K562 (cell line): ENCODE measurements around the gene YPEL1. TPM values are rescaled to one million over a fixed set of nuclear protein-coding genes. Genes with fewer than 3 reads are reported as not detected.

Experiments
- ATAC-seq: fragments of 200-7000 bp; cut with Tn5 transposase; 3 replicates; pipeline ENCODE4 v1.9.1; 2020; ENCODE audit warnings: moderate library complexity
- BruUV-seq: library from RNA; stranded (reverse); fragments of 400-500 nt; replicated peaks from 2 replicates; lab custom pipeline; 2021; lab: Mats Ljungman, UMichigan
- CTCF ChIA-PET: fragments of 300-600 bp; formaldehyde crosslinking; extraction: SDS; loops from one replicate; lab custom pipeline; 2021; ENCODE audit warnings: low intra/inter-chr PET ratio; lab: Yijun Ruan, JAX
- POLR2A ChIA-PET: fragments of 300-600, 350-650 bp; sonication (Branson Sonifier 250); formaldehyde crosslinking; extraction: SDS; loops from one replicate; lab custom pipeline; 2021; ENCODE audit warnings: antibody characterized with exemption, inconsistent platforms; lab: Yijun Ruan, JAX
- DNase-seq, 4 experiments: peaks; one replicate each; pipeline versions ENCODE4 v3.0.0 to v3.0.0-alpha.2; 2011 to 2018; ENCODE audit warnings: low spot score in 3 of 4, mixed read lengths in 3 of 4; ENCODE audit errors: extremely low read depth in 1 of 4
- FAIRE-seq: peaks from 2 replicates; lab custom pipeline; 2011; peaks lifted over from hg19 to GRCh38; lab: Jason Lieb, UNC
- H2AFZ ChIP-seq: 2 replicates; pipeline ENCODE4 v1.6.0; 2011; ENCODE audit warnings: low read depth, low read length, control low read depth, inconsistent platforms
- H3K27ac ChIP-seq: fragments of 200-600 bp; 3 replicates; pipeline ENCODE4 v1.8.0; 2011; ENCODE audit warnings: low read depth, mild to moderate bottlenecking, control low read depth, inconsistent platforms, low read length, moderate library complexity, mixed read lengths; ENCODE audit errors: extremely low read depth
- H3K27me3 ChIP-seq, 2 experiments: fragments of 300-600 bp in 1 of 2; 2 replicates in 1 of 2; 3 replicates in 1 of 2; pipeline versions ENCODE4 v1.6.0 to v1.8.0; 2011; ENCODE audit warnings: inconsistent platforms in 2 of 2, low read length in 2 of 2, mild to moderate bottlenecking in 1 of 2, mixed read lengths in 1 of 2, moderate library complexity in 1 of 2; ENCODE audit not compliant: control insufficient read depth in 2 of 2, insufficient read depth in 2 of 2
- H3K36me3 ChIP-seq: fragments of 300-600 bp; 3 replicates; pipeline ENCODE4 v1.8.0; 2011; ENCODE audit warnings: mild to moderate bottlenecking, low read length, inconsistent platforms; ENCODE audit not compliant: control insufficient read depth, insufficient read depth
- H3K4me1 ChIP-seq, 2 experiments: fragments of 200-600 bp in 1 of 2; replicated peaks in 1 of 2; 2 replicates in 1 of 2; 3 replicates in 1 of 2; pipeline versions ENCODE4 v1.5.1 to v1.8.0; 2011; ENCODE audit warnings: inconsistent platforms in 2 of 2, low read length in 2 of 2, mild to moderate bottlenecking in 1 of 2, mixed read lengths in 1 of 2, moderate library complexity in 1 of 2; ENCODE audit not compliant: control insufficient read depth in 2 of 2, insufficient read depth in 2 of 2
- H3K4me2 ChIP-seq: 2 replicates; pipeline ENCODE4 v1.6.1; 2011; ENCODE audit warnings: low read length, control low read depth, inconsistent platforms, mixed read lengths; ENCODE audit not compliant: insufficient read depth
- H3K4me3 ChIP-seq: fragments of 200-600 bp; sonication (generic), shearing (Covaris generic); 2 replicates; pipeline ENCODE4 v1.5.1; 2016; ENCODE audit warnings: control low read depth, inconsistent platforms
- H3K79me2 ChIP-seq: fragments of 200-600 bp; 3 replicates; pipeline ENCODE4 v1.8.0; 2011; ENCODE audit warnings: low read length, inconsistent platforms; ENCODE audit not compliant: control insufficient read depth, insufficient read depth
- H3K9ac ChIP-seq, 2 experiments: 2 replicates each; pipeline versions ENCODE4 v1.6.0 to v1.6.1; 2011; ENCODE audit warnings: low read depth in 2 of 2, low read length in 2 of 2, control low read depth in 1 of 2, inconsistent platforms in 1 of 2, mild to moderate bottlenecking in 1 of 2, mixed read lengths in 1 of 2; ENCODE audit not compliant: insufficient read depth in 1 of 2
- H3K9me1 ChIP-seq: one replicate; pipeline ENCODE4 v1.6.0; 2011; ENCODE audit warnings: inconsistent platforms, mild to moderate bottlenecking, low read length, moderate library complexity; ENCODE audit not compliant: control insufficient read depth, insufficient read depth
- H3K9me3 ChIP-seq: replicated peaks from 2 replicates; pipeline ENCODE4 v1.5.1; 2011; ENCODE audit warnings: low read depth, low read length, inconsistent platforms; ENCODE audit not compliant: control insufficient read depth, insufficient read depth
- H4K20me1 ChIP-seq: replicated peaks from 2 replicates; pipeline ENCODE4 v1.6.1; 2011; ENCODE audit warnings: low read length, inconsistent platforms, mixed read lengths; ENCODE audit not compliant: control insufficient read depth, insufficient read depth
- CBFA2T3 ChIP-seq: fragments of 450-650 bp; IDR thresholded peaks from 2 replicates; pipeline ENCODE4 v1.6.1; 2017
- HMBOX1 ChIP-seq: sonication (generic); IDR thresholded peaks from 2 replicates; pipeline ENCODE4 v1.6.1; 2016
- KLF13 ChIP-seq: fragments of 450-650 bp; IDR thresholded peaks from 2 replicates; pipeline ENCODE4 v1.6.1; 2016; ENCODE audit warnings: missing genetic modification characterization, low read depth, mild to moderate bottlenecking, missing compliant biosample characterization, moderate library complexity, borderline replicate concordance
- MNT ChIP-seq, 2 experiments: fragments of 450-650 bp; conservative IDR thresholded peaks; 2 replicates each; pipeline ENCODE4 v1.6.1; 2017; ENCODE audit warnings: mild to moderate bottlenecking in 2 of 2, moderate library complexity in 2 of 2
- MXI1 ChIP-seq: IDR thresholded peaks from 2 replicates; pipeline ENCODE4 v1.6.1; 2011; ENCODE audit warnings: low read depth, mild to moderate bottlenecking, improper control_type of control experiment, low read length
- NEUROD1 ChIP-seq: fragments of 150-350 bp; IDR thresholded peaks from 2 replicates; pipeline ENCODE4 v1.6.1; 2014; ENCODE audit warnings: borderline replicate concordance, low read length, low read depth; ENCODE audit not compliant: partially characterized antibody
- RBM22 ChIP-seq: fragments of 200-400 bp; formaldehyde crosslinking; IDR thresholded peaks from 2 replicates; pipeline ENCODE4 v1.6.1; 2018; ENCODE audit warnings: low read length, low read depth; ENCODE audit not compliant: poor library complexity, severe bottlenecking
- SP2 ChIP-seq: IDR thresholded peaks from 2 replicates; pipeline ENCODE4 v1.6.1; 2011; ENCODE audit warnings: mild to moderate bottlenecking, low read depth, low read length, moderate library complexity; ENCODE audit not compliant: poor library complexity, severe bottlenecking; ENCODE audit errors: extremely low read depth
- SPI1 ChIP-seq: IDR thresholded peaks from 2 replicates; pipeline ENCODE4 v1.6.1; 2011; ENCODE audit warnings: low read depth, low read length, control low read depth, borderline replicate concordance
- YY1 ChIP-seq, 3 experiments: IDR thresholded peaks; 2 replicates each; pipeline ENCODE4 v1.6.1; 2011; ENCODE audit warnings: low read length in 2 of 3, mild to moderate bottlenecking in 2 of 3, moderate library complexity in 2 of 3, borderline replicate concordance in 1 of 3, control low read depth in 1 of 3, low read depth in 1 of 3; ENCODE audit not compliant: insufficient read depth in 3 of 3, insufficient replicate concordance in 2 of 3, control insufficient read depth in 1 of 3, insufficient read length in 1 of 3; ENCODE audit errors: extremely low read depth in 1 of 3
- ZNF668 ChIP-seq: fragments of 250-450 bp; sonication (Bioruptor Pico); IDR thresholded peaks from 2 replicates; pipeline ENCODE4 v1.8.0; 2022; ENCODE audit warnings: mild to moderate bottlenecking, inconsistent platforms
- WGBS: fragments of 100-300 bp; shearing (Covaris generic); methylation state at CpG from one replicate; pipeline ENCODE4 v1.1.6; 2016; ENCODE audit warnings: low coverage, mixed read lengths; ENCODE audit not compliant: insufficient coverage; ENCODE audit errors: missing lambda C conversion rate; 5-methylcytosine and 5-hydroxymethylcytosine counted together
- in situ Hi-C: fragments of 300-500 bp; cut with MboI; formaldehyde crosslinking; loops from 4 replicates; pipeline ENCODE4 v1.15.0; 2018; ENCODE audit warnings: inconsistent platforms, mixed read lengths
- intact Hi-C: fragments of 100-400 bp; cut with micrococcal nuclease; formaldehyde crosslinking; loops from 2 replicates; pipeline ENCODE4 v1.14.2; 2022
- polyA plus RNA-seq, 8 experiments: library from polyadenylated mRNA; depleted of rRNA in 4 of 8; stranded (reverse) in 5 of 8; unstranded in 3 of 8; fragments of >200 nt; fragmentation: Nextera tagmentation in 2 of 8; fragmentation: Illumina TruSeq in 1 of 8; extraction: Ambion mirVana in 2 of 8; extraction: Trizol in 1 of 8; gene quantifications; 2 replicates each; pipeline versions ENCODE4 v1.2.1 to v1.2.3, GENCODE V29; 2011 to 2014; ENCODE audit warnings: inconsistent platforms in 1 of 8, missing spikeins in 1 of 8
- total RNA-seq, 7 experiments: library from RNA; depleted of rRNA in 6 of 7; stranded (reverse); fragments of >200 nt in 6 of 7; fragmentation: Illumina TruSeq in 2 of 7; extraction: Trizol in 2 of 7; gene quantifications; 2 replicates each; pipeline versions ENCODE4 v1.2.1 to v1.2.3, GENCODE V29; 2011 to 2021; ENCODE audit warnings: low replicate concordance in 1 of 7
- TF ChIP-seq, protein P1 (sequence below), 2 experiments: fragments of 450-650 bp; IDR thresholded peaks; 2 replicates each; pipeline ENCODE4 v1.6.1; 2018; ENCODE audit warnings: mild to moderate bottlenecking in 2 of 2, low read depth in 1 of 2; ENCODE audit not compliant: partially characterized antibody in 2 of 2

YPEL1 gene
- total and polyA plus RNA-seq, 9 of the 15 experiments (the other 6 are each of a cell fraction or from before 2014, with no cell fraction given), result 0.07 to 2.2 (median 0.46) TPM

- H3K4me3 ChIP-seq, result peak overlapping the region; percentile 47
- peaks cover 61% of the 10 kb centered on the region for H3K36me3 ChIP-seq
- peaks cover 29 to 40% of the 10 kb centered on the region in 2 experiments for H3K4me1 ChIP-seq
- H3K79me2 ChIP-seq, result peaks cover 27% of the 10 kb centered on the region
- intact Hi-C loops (loop anchor here (1.0 to 10.0 kb wide), 2 partner anchors 8 to 796 kb away; partner anchors contain the start of genes PI4KA and SNAP29), in situ Hi-C loops (loop anchor here (25.0 kb wide), 1 partner anchor 1314 kb away; no protein-coding TSS in a partner anchor)
- peak overlapping the region; percentile 81 for H2AFZ ChIP-seq
- peaks cover 18% of the 10 kb centered on the region for H3K9me1 ChIP-seq
- CTCF ChIA-PET, result interaction anchor here (0.6 to 1.2 kb wide), 4 partner anchors 15 to 1034 kb away, joined by 3 to 5 read pairs (median 3); partner anchors contain the start of genes PPIL2 and YDJC
- ATAC-seq, result peak; percentile 26
- H3K27me3 ChIP-seq, result no peaks in the 10 kb centered on the region
- H3K27ac ChIP-seq, result peak overlapping the region; percentile 69
- peak overlapping the region; percentile 85 for H3K4me2 ChIP-seq
- peaks cover 19% of the 10 kb centered on the region for H4K20me1 ChIP-seq
- no TSS peak for BruUV-seq
- no peaks in the 10 kb centered on the region for H3K9me3 ChIP-seq
- peak overlapping the region; percentile 75 to 91 for H3K9ac ChIP-seq
- WGBS, result 8% methylated on average over 6 of the region's 6 CpGs
- peak in 2 of 4 experiments; percentile 63 to 80 for DNase-seq
- peak; percentile 77 for FAIRE-seq
- POLR2A ChIA-PET, result interaction anchor here (0.6 to 75.5 kb wide), 11 partner anchors 8 to 522 kb away, joined by 3 to 4622 read pairs (median 4); partner anchors contain the start of genes CCDC116, PPIL2, SDF2L1 and YDJC
- TF ChIP-seq, protein P1, sequence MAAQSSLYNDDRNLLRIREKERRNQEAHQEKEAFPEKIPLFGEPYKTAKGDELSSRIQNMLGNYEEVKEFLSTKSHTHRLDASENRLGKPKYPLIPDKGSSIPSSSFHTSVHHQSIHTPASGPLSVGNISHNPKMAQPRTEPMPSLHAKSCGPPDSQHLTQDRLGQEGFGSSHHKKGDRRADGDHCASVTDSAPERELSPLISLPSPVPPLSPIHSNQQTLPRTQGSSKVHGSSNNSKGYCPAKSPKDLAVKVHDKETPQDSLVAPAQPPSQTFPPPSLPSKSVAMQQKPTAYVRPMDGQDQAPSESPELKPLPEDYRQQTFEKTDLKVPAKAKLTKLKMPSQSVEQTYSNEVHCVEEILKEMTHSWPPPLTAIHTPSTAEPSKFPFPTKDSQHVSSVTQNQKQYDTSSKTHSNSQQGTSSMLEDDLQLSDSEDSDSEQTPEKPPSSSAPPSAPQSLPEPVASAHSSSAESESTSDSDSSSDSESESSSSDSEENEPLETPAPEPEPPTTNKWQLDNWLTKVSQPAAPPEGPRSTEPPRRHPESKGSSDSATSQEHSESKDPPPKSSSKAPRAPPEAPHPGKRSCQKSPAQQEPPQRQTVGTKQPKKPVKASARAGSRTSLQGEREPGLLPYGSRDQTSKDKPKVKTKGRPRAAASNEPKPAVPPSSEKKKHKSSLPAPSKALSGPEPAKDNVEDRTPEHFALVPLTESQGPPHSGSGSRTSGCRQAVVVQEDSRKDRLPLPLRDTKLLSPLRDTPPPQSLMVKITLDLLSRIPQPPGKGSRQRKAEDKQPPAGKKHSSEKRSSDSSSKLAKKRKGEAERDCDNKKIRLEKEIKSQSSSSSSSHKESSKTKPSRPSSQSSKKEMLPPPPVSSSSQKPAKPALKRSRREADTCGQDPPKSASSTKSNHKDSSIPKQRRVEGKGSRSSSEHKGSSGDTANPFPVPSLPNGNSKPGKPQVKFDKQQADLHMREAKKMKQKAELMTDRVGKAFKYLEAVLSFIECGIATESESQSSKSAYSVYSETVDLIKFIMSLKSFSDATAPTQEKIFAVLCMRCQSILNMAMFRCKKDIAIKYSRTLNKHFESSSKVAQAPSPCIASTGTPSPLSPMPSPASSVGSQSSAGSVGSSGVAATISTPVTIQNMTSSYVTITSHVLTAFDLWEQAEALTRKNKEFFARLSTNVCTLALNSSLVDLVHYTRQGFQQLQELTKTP (IDR thresholded peaks at IDR 0.05; ENCODE audit: low read depth in 1 of 2, partially characterized antibody in 2 of 2), result no peak
- TF ChIP-seq MNT (conservative IDR thresholded peaks at IDR 0.05), result no peak
- TF ChIP-seq SPI1, result peak; percentile 17; the same call in 1 of the 2 replicates
- TF ChIP-seq SP2, result peak; percentile 10
- TF ChIP-seq ZNF668 (CRISPR knock-in tag), result no peak
- peak in 1 of 3 experiments; percentile 54 for TF ChIP-seq YY1 (IDR thresholded peaks at IDR 0.05; ENCODE audit: borderline replicate concordance in 1 of 3, control insufficient read depth in 1 of 3, extremely low read depth in 1 of 3, insufficient read depth in 3 of 3, insufficient read length in 1 of 3, insufficient replicate concordance in 2 of 3, low read depth in 1 of 3, low read length in 2 of 3)
- no peak for TF ChIP-seq CBFA2T3
- peak; percentile 53 for TF ChIP-seq NEUROD1
- TF ChIP-seq MXI1, result 0 out of 2 replicates have a peak, but pooled peaks have one; percentile 27
- TF ChIP-seq KLF13 (tag), result 0 out of 2 replicates have a peak, but pooled peaks have one; percentile 5
- TF ChIP-seq HMBOX1, result no peak
- TF ChIP-seq RBM22, result no peak
Observed at GRCh38 chr22:21650823-21651520, 84.6 kb downstream of the YPEL1 start.
